Ovary (tissue), 9 donors: ENCODE data around the gene EML6. TPM values are rescaled to one million over a fixed set of nuclear protein-coding genes. Genes with fewer than 3 reads are reported as not detected.

Experiments used
- DNase-seq, 5 donors: peaks; one replicate each; pipeline ENCODE4 v3.0.0-alpha.2; 2019 to 2020
- H3K27ac ChIP-seq, 2 donors: fragments of 200-600 bp; one replicate each; pipeline versions ENCODE4 v1.5.1 to v1.8.0; 2019 to 2022
- H3K27me3 ChIP-seq: fragments of 200-600 bp; one replicate; pipeline ENCODE4 v1.8.0; 2022
- H3K36me3 ChIP-seq: fragments of 200-600 bp; sonication (generic); one replicate; pipeline ENCODE4 v1.5.1; 2019
- H3K4me1 ChIP-seq: one replicate; pipeline ENCODE4 v1.8.1; 2013; ENCODE audit warnings: mild to moderate bottlenecking, moderate library complexity; ENCODE audit not compliant: insufficient read depth
- H3K4me3 ChIP-seq: fragments of 200-600 bp; sonication (generic); one replicate; pipeline ENCODE4 v1.5.1; 2017
- H3K9me3 ChIP-seq, 2 donors: fragments of 200-600 bp in 1 of 2; sonication (generic) in 1 of 2; one replicate each; pipeline versions ENCODE4 v1.5.1 to v1.8.1; 2013 to 2019; ENCODE audit warnings: mild to moderate bottlenecking in 1 of 2, moderate library complexity in 1 of 2
- CTCF ChIP-seq, 3 donors: fragments of 450-650 bp in 2 of 3; fragments of 200-600 bp in 1 of 3; IDR thresholded peaks; one replicate each; pipeline versions ENCODE4 v1.5.1 to v1.8.0; 2016 to 2022; ENCODE audit warnings: antibody characterized with exemption in 3 of 3, mild to moderate bottlenecking in 1 of 3
- EP300 ChIP-seq: sonication (generic); formaldehyde crosslinking; IDR thresholded peaks from one replicate; pipeline ENCODE4 v1.6.1; 2017; ENCODE audit warnings: antibody characterized with exemption
- POLR2A ChIP-seq: fragments of 450-650 bp; IDR thresholded peaks from one replicate; pipeline ENCODE4 v1.6.1; 2017; ENCODE audit warnings: antibody characterized with exemption, mild to moderate bottlenecking, moderate library complexity
- WGBS, 3 donors: extraction: QIAGEN DNeasy Blood & Tissue Kit in 1 of 3; methylation state at CpG; one replicate each; pipeline versions ENCODE4 v1.1.5 to v1.1.7; 2013 to 2017; 5-methylcytosine and 5-hydroxymethylcytosine counted together
- intact Hi-C, 4 donors: fragments of 100-400 bp; cut with DNase I; formaldehyde crosslinking; loops; one replicate each; pipeline versions ENCODE4 v1.11.0 to v1.15.1; 2022 to 2023
- polyA plus RNA-seq, 2 donors: library from polyadenylated mRNA; stranded (reverse); fragments of 200-250 nt in 1 of 2; fragments of 350-450 nt in 1 of 2; fragmentation: Illumina TruSeq in 1 of 2; extraction: RNeasy Lipid Tissue Mini Kit (QIAGEN cat#74804) in 1 of 2; gene quantifications; one replicate each; pipeline ENCODE4 v1.2.3, GENCODE V29; 2013 to 2014
- total RNA-seq, 7 donors: library from RNA; depleted of rRNA in 2 of 7; stranded (reverse); fragments of >200 nt in 2 of 7; fragmentation: NEBNext Ultra II Directional in 3 of 7; extraction: Animal tissue kit (Norgen Biotek cat#: 25700) in 3 of 7; gene quantifications; one replicate each; pipeline versions ENCODE4 v1.1.0 to v1.2.4, GENCODE V29; 2016 to 2023
- donor health status: DM: no; HTN: no; CAD: no; lungs with moderate emphysema.
- donor health status: DM: no; HTN: no; CAD: no.
- donor health status: Bipolar disorder and iron deficiency.
- donor health status: DM: yes; HTN: yes; CAD: no.
- donor health status: DM: no; HTN: no; CAD: no.
- donor health status: DM: yes; HTN: yes; CAD: no.

EML6 gene
- total and polyA plus RNA-seq, 9 donors: 0.22 to 3.7 (median 0.48) TPM

GRCh38 chr2:54927085-54927750 is 203.8 kb downstream of the EML6 start:
- WGBS, 3 donors: 88 to 92% (median 91%) methylated on average over 8 of the region's 8 CpGs
- intact Hi-C loops: no loop called here

DNA sequence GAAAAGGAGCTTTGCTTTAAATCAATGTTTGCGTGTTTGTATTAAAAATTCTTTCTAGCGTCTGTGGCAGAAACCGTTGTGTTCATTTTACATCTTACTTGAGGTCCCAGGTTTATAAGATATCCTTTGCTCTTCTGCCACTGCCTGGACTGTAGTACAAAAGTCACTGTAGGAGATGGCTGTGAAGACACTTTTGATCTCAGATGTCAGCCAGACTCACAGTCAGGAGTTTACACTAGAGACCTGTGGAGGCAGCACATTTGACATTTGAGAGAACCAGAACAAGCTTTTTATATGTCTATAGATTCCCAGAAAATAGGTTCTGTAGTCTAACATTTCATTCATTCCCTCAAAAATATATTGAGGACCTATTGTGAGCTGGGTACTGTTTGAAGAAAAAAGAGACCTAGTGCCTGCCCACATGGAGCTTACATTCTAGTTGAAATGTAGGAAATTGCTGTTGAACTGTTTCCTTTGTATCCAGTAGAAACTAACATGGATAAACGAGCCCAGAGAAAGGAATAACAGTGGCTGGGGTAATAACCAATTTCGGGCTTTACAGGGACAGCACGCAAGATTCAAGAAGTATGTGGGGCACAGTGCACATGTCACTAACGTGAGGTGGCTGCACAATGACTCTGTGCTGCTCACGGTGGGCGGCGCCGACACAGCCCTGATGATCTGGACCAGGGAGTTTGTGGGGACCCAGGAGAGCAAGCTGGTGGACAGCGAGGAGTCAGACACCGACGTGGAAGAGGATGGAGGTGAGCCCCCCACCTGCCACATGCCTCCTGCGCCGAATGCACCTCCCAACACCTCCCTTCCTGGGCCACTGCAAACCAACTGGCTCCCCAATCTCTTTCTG is 204.5 kb downstream of the EML6 start:
- DNase-seq: no peak
- Histone ChIP-seq H3K4me3 (no peak overlapping the region), H3K27ac (no peak overlapping the region), H3K9me3 (no peaks in the 10 kb centered on the region), H3K36me3 (no peaks in the 10 kb centered on the region), H3K27me3 (no peaks in the 10 kb centered on the region), H3K4me1 (no peaks in the 10 kb centered on the region)
- intact Hi-C loops: no loop called here
- WGBS, 3 donors: 93 to 94% (median 94%) methylated on average over 16 of the region's 16 CpGs
- TF ChIP-seq CTCF (IDR thresholded peaks at IDR 0.05) (no peak), EP300 (no peak), POLR2A (no peak)

More at GRCh38 chr2:54927085-54927750, 203.8 kb downstream of the EML6 start:
- DNase-seq: no peak
- Histone ChIP-seq H3K27me3 (no peaks in the 10 kb centered on the region), H3K4me1 (no peaks in the 10 kb centered on the region), H3K4me3 (no peak overlapping the region), H3K36me3 (no peaks in the 10 kb centered on the region), H3K27ac (no peak overlapping the region), H3K9me3 (no peaks in the 10 kb centered on the region)
- no peak for TF ChIP-seq CTCF (IDR thresholded peaks at IDR 0.05)
- no peak for TF ChIP-seq EP300
- TF ChIP-seq POLR2A: no peak

DNA sequence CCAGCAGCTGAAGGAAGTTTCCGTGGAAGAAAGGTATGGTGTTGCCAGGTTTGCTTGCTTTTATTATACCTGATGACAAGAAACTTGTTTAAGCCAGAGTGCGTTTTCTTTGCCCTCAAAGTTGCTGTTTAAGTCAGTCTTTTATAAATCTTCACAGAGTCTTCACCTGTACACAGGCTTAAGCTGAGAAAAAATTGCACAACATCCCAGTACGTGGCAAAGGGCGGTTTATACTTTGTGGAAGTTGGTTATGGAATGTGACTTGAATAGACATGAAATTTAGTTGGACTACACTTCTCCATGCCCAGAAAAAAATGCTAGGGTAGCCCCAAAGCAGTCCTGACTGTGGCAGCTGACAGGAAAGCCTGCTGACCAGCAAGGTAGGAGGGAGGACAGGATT is 205.3 kb downstream of the EML6 start:
- Histone ChIP-seq H3K36me3 (no peaks in the 10 kb centered on the region), H3K27me3 (no peaks in the 10 kb centered on the region), H3K4me3 (no peak overlapping the region), H3K27ac (no peak overlapping the region), H3K4me1 (no peaks in the 10 kb centered on the region), H3K9me3 (no peaks in the 10 kb centered on the region)
- TF ChIP-seq CTCF (IDR thresholded peaks at IDR 0.05) (no peak), POLR2A (no peak), EP300 (no peak)
- no peak for DNase-seq
- intact Hi-C loops: no loop called here
- 81 to 94% (median 90%) methylated on average over 4 of the region's 4 CpGs for WGBS, 3 donors

- no peak for DNase-seq
- TF ChIP-seq POLR2A (no peak), CTCF (IDR thresholded peaks at IDR 0.05) (no peak), EP300 (no peak)
- Histone ChIP-seq H3K36me3 (no peaks in the 10 kb centered on the region), H3K27me3 (no peaks in the 10 kb centered on the region), H3K27ac (no peak overlapping the region), H3K4me3 (no peak overlapping the region), H3K4me1 (no peaks in the 10 kb centered on the region), H3K9me3 (no peaks in the 10 kb centered on the region)
- WGBS, 3 donors: 87 to 92% (median 90%) methylated on average over 6 of the region's 6 CpGs
- intact Hi-C loops: no loop called here
These were observed 208.0 kb downstream of the EML6 start for GRCh38 chr2:54931473-54931872.
